Sigmoid colon (tissue), 4 donors: Measurements from ENCODE around the gene PDCL3.

Experiments
- CTCF ChIP-seq, 4 experiments: fragments of 450-650 bp in 3 of 4; fragments of 200-600 bp in 1 of 4; IDR thresholded peaks; one replicate each; pipeline ENCODE4 v1.5.1; 2016 to 2019; ENCODE audit warnings: antibody characterized with exemption in 4 of 4, mild to moderate bottlenecking in 3 of 4, moderate library complexity in 2 of 4
- EP300 ChIP-seq, 4 donors: sonication (generic); formaldehyde crosslinking; IDR thresholded peaks; one replicate each; pipeline ENCODE4 v1.6.1; 2017; ENCODE audit warnings: antibody characterized with exemption in 4 of 4

DNA sequence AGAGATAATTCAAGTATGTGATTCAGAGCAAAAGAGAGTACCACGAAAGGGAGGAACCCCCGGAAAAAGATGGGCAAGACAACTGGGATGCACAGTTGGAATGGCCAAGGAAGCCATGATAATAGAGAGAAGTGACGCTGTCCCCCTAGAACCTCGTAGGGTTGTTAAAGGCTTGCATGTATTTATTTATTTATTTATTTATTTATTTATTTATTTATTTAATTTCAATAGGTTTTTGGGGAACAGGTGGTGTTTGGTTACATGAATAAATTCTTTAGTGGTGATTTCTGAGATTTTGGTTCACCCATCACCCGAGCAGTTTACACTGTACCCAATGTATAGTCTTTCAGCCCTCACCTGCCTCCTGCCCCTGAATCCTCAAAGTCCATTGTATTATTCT, 11.5 kb upstream of the PDCL3 start:
- TF ChIP-seq CTCF (IDR thresholded peaks at IDR 0.05), result no peak
- no peak for TF ChIP-seq EP300 (IDR thresholded peaks at IDR 0.05)
